Caco-2 (cell line): ENCODE data around the gene LGALS13. TPM values are rescaled to one million over a fixed set of nuclear protein-coding genes. Genes with fewer than 3 reads are reported as not detected.
A peak's percentile ranks its signal among the peaks of the same experiment; 100 is the strongest.

Experiments used
- BruUV-seq: library from RNA; stranded (reverse); fragments of 400-500 nt; replicated peaks from 2 replicates; lab custom pipeline; 2021; lab: Mats Ljungman, UMichigan
- CTCF ChIA-PET: fragments of 300-600 bp; sonication (Branson Sonifier 250); formaldehyde crosslinking; loops from one replicate; lab custom pipeline; 2022; ENCODE audit warnings: antibody characterized with exemption; lab: Charles Lee
- POLR2A ChIA-PET: fragments of 300-600 bp; sonication (Branson Sonifier 250); formaldehyde crosslinking; loops from one replicate; lab custom pipeline; 2022; ENCODE audit warnings: antibody characterized with exemption; lab: Charles Lee
- DNase-seq, 2 experiments: peaks; one replicate each; pipeline versions ENCODE4 v3.0.0 to v3.0.0-alpha.2; 2020 to 2022
- H3K27me3 ChIP-seq: replicated peaks from 2 replicates; pipeline ENCODE4 v1.6.0; 2011; ENCODE audit warnings: low read length; ENCODE audit not compliant: control insufficient read depth, insufficient read depth
- H3K36me3 ChIP-seq: 2 replicates; pipeline ENCODE4 v1.5.1; 2011; ENCODE audit warnings: low read length; ENCODE audit not compliant: control insufficient read depth, insufficient read depth
- H3K4me1 ChIP-seq: fragments of 250-450 bp; sonication (Bioruptor Pico); 2 replicates; pipeline ENCODE4 v1.5.1; 2020; ENCODE audit warnings: mild to moderate bottlenecking
- H3K4me3 ChIP-seq: 2 replicates; pipeline ENCODE4 v1.5.1; 2011; ENCODE audit warnings: low read depth, mild to moderate bottlenecking, control low read depth, low read length
- H3K9me3 ChIP-seq: fragments of 250-450 bp; sonication (Bioruptor Pico); 2 replicates; pipeline ENCODE4 v1.5.1; 2020; ENCODE audit warnings: mild to moderate bottlenecking, moderate library complexity
- H3K27ac Mint-ChIP-seq: one replicate; pipeline ENCODE4 v1.8.0; 2022; ENCODE audit warnings: mixed read lengths; ENCODE audit not compliant: unreplicated experiment
- H3K27me3 Mint-ChIP-seq: one replicate; pipeline ENCODE4 v1.8.0; 2022; ENCODE audit warnings: mixed read lengths; ENCODE audit not compliant: insufficient read depth, unreplicated experiment
- H3K36me3 Mint-ChIP-seq: one replicate; pipeline ENCODE4 v1.8.0; 2022; ENCODE audit warnings: mild to moderate bottlenecking, mixed read lengths; ENCODE audit not compliant: insufficient read depth, unreplicated experiment
- H3K4me1 Mint-ChIP-seq: one replicate; pipeline ENCODE4 v1.8.0; 2022; ENCODE audit warnings: low read depth, mixed read lengths; ENCODE audit not compliant: unreplicated experiment
- H3K4me3 Mint-ChIP-seq: one replicate; pipeline ENCODE4 v1.8.0; 2022; ENCODE audit warnings: mild to moderate bottlenecking, moderate library complexity, mixed read lengths; ENCODE audit not compliant: unreplicated experiment
- H3K9me3 Mint-ChIP-seq: one replicate; pipeline ENCODE4 v1.8.0; 2022; ENCODE audit warnings: mixed read lengths; ENCODE audit not compliant: unreplicated experiment
- intact Hi-C: fragments of 100-400 bp; cut with micrococcal nuclease; formaldehyde crosslinking; loops from one replicate; pipeline ENCODE4 v1.10.0; 2022; ENCODE audit not compliant: unreplicated experiment
- total RNA-seq: library from RNA; stranded (reverse); gene quantifications from 2 replicates; pipeline ENCODE4 v1.2.3, GENCODE V29; 2022
- TF ChIP-seq, protein P1 (sequence below), 2 experiments: fragments of 200-600 bp in 1 of 2; IDR thresholded peaks; 1 replicate in 1 of 2; 2 replicates in 1 of 2; pipeline versions ENCODE4 v1.5.1 to v1.8.0; 2011 to 2022; ENCODE audit warnings: antibody characterized with exemption in 1 of 2, control low read depth in 1 of 2, inconsistent platforms in 1 of 2, low read depth in 1 of 2, low read length in 1 of 2, mild to moderate bottlenecking in 1 of 2, moderate library complexity in 1 of 2; ENCODE audit not compliant: insufficient read depth in 1 of 2, severe bottlenecking in 1 of 2, unreplicated experiment in 1 of 2

Gene LGALS13
- total RNA-seq, 1 experiment from 2014 or later: not detected

DNA sequence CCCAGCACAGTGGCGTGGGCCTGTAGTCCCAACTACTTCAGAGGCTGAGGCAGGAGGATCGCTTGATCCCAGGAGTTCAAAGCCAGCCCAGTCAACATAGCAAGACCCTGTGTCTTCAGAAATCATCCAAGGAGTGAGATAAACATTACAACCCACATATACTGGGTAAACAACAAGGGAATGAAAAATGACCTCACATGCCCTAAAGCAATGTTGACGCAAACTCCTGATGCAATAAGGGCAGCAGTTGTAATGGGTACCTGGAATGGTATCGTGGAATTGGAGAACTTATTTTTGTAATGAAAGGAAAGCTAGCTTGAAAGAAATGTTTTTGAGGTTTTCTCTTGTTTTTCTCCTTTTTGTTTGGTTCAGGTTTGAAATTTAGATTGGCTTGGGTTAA is 28.9 kb downstream of the LGALS13 start:
- CTCF ChIA-PET: no interaction called here
- H3K36me3 ChIP-seq: no peaks in the 10 kb centered on the region
- POLR2A ChIA-PET: no interaction called here
- DNase-seq: peak; percentile 48 to 53
- intact Hi-C loops: no loop called here
- H3K4me1 Mint-ChIP-seq: peaks cover 11% of the 10 kb centered on the region
- H3K4me3 ChIP-seq: no peak overlapping the region
- peaks cover 6% of the 10 kb centered on the region for H3K36me3 Mint-ChIP-seq
- H3K27ac Mint-ChIP-seq: no peak overlapping the region
- H3K9me3 ChIP-seq: no peaks in the 10 kb centered on the region
- TF ChIP-seq, protein P1, sequence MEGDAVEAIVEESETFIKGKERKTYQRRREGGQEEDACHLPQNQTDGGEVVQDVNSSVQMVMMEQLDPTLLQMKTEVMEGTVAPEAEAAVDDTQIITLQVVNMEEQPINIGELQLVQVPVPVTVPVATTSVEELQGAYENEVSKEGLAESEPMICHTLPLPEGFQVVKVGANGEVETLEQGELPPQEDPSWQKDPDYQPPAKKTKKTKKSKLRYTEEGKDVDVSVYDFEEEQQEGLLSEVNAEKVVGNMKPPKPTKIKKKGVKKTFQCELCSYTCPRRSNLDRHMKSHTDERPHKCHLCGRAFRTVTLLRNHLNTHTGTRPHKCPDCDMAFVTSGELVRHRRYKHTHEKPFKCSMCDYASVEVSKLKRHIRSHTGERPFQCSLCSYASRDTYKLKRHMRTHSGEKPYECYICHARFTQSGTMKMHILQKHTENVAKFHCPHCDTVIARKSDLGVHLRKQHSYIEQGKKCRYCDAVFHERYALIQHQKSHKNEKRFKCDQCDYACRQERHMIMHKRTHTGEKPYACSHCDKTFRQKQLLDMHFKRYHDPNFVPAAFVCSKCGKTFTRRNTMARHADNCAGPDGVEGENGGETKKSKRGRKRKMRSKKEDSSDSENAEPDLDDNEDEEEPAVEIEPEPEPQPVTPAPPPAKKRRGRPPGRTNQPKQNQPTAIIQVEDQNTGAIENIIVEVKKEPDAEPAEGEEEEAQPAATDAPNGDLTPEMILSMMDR (IDR thresholded peaks at IDR 0.05; ENCODE audit: insufficient read depth in 1 of 2, low read depth in 1 of 2, low read length in 1 of 2, severe bottlenecking in 1 of 2, unreplicated experiment in 1 of 2): no peak
- H3K4me3 Mint-ChIP-seq: no peak overlapping the region
- no peaks in the 10 kb centered on the region for H3K9me3 Mint-ChIP-seq
- peaks cover 11% of the 10 kb centered on the region; the same call in 1 of the 2 replicates for H3K4me1 ChIP-seq
- no peaks in the 10 kb centered on the region for H3K27me3 ChIP-seq
- BruUV-seq: no TSS peak
- peaks cover 7% of the 10 kb centered on the region for H3K27me3 Mint-ChIP-seq

DNA sequence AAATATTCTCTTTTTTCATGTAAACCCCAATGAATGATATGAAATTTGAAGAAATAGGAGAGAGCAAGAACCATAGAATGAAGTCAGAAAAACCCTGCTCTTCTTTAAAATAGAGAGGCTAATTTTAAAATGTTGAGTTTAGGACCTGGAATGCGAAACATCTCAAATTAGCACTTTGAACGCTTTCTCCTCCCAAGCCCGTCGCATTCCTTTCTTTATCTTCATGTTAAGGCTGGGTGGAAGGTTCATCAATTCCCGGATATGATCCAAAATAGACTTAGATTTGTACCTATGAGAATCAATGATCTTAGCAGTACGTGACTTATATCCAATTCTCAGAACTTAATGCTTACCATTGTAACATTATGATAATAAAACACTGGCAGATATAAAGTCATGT is 29.3 kb downstream of the LGALS13 start:
- no peaks in the 10 kb centered on the region for H3K36me3 ChIP-seq
- POLR2A ChIA-PET: no interaction called here

DNA sequence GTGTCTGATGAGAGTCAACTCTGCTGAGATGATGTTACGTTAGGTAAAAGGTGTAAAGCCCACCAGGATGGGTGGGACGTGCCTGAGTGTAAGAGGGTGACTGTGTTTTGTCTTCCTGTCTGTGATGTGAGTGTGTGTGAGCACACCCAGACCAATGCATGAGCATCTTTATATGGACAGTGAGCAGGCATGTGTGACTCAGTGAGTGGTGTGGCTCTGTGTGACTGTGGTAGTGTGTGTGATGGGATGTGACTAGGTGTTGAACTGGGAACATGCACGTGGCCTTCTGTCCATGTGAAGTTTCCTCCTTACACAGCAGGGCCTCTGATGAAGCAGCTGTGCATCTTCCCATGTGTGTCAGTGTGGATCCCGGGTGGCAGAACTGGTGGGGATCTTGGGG is 35.6 kb downstream of the LGALS13 start:
- peaks cover 26% of the 10 kb centered on the region for H3K27me3 Mint-ChIP-seq
- H3K4me1 Mint-ChIP-seq: no peaks in the 10 kb centered on the region
- intact Hi-C loops: no loop called here
- DNase-seq: no peak
- no TSS peak for BruUV-seq
- H3K27ac Mint-ChIP-seq: no peak overlapping the region
- POLR2A ChIA-PET: no interaction called here
- no peaks in the 10 kb centered on the region for H3K9me3 ChIP-seq
- H3K27me3 ChIP-seq: no peaks in the 10 kb centered on the region
- TF ChIP-seq, protein P1 (IDR thresholded peaks at IDR 0.05; ENCODE audit: insufficient read depth in 1 of 2, low read depth in 1 of 2, low read length in 1 of 2, severe bottlenecking in 1 of 2, unreplicated experiment in 1 of 2): no peak
- no peaks in the 10 kb centered on the region for H3K4me1 ChIP-seq
- no peaks in the 10 kb centered on the region for H3K36me3 Mint-ChIP-seq
- H3K4me3 Mint-ChIP-seq: no peak overlapping the region
- H3K36me3 ChIP-seq: no peaks in the 10 kb centered on the region
- no peak overlapping the region for H3K4me3 ChIP-seq
- CTCF ChIA-PET: no interaction called here
- H3K9me3 Mint-ChIP-seq: no peaks in the 10 kb centered on the region

More for the DNA sequence above, 29.3 kb downstream of the LGALS13 start:
- Mint-ChIP-seq H3K36me3 (peaks cover 6% of the 10 kb centered on the region), H3K4me1 (peaks cover 11% of the 10 kb centered on the region), H3K27me3 (peaks cover 8% of the 10 kb centered on the region), H3K27ac (no peak overlapping the region), H3K4me3 (no peak overlapping the region), H3K9me3 (no peaks in the 10 kb centered on the region)
- H3K4me1 ChIP-seq: peaks cover 11% of the 10 kb centered on the region; the same call in 1 of the 2 replicates
- TF ChIP-seq, protein P1 (IDR thresholded peaks at IDR 0.05; ENCODE audit: insufficient read depth in 1 of 2, low read depth in 1 of 2, low read length in 1 of 2, severe bottlenecking in 1 of 2, unreplicated experiment in 1 of 2): no peak
- DNase-seq: no peak
- H3K4me3 ChIP-seq: no peak overlapping the region
- no TSS peak for BruUV-seq
- H3K27me3 ChIP-seq: no peaks in the 10 kb centered on the region
- H3K9me3 ChIP-seq: no peaks in the 10 kb centered on the region
- intact Hi-C loops: no loop called here
- CTCF ChIA-PET: no interaction called here
